Right atrium auricular region (tissue), 2 donors: Measurements from ENCODE around the gene SOX8. TPM values are rescaled to one million over a fixed set of nuclear protein-coding genes. Genes with fewer than 3 reads are reported as not detected.

Experiments used
- DNase-seq: peaks from one replicate; pipeline ENCODE4 v3.0.0-alpha.2; 2019; ENCODE audit warnings: low spot score
- H3K27ac ChIP-seq, 2 donors: fragments of 200-600 bp; sonication (generic); 1 replicate in 1 of 2; 2 replicates in 1 of 2; pipeline ENCODE4 v1.5.1; 2016 to 2019
- H3K27me3 ChIP-seq, 2 donors: fragments of 200-600 bp; sonication (generic); one replicate each; pipeline versions ENCODE4 v1.5.1 to v1.6.0; 2017 to 2019
- H3K36me3 ChIP-seq: fragments of 200-600 bp; sonication (generic); one replicate; pipeline ENCODE4 v1.5.1; 2016
- H3K4me1 ChIP-seq, 2 donors: fragments of 200-600 bp; sonication (generic); one replicate each; pipeline versions ENCODE4 v1.5.1 to v1.6.0; 2017 to 2019
- H3K4me3 ChIP-seq, 2 donors: fragments of 200-600 bp; sonication (generic); 1 replicate in 1 of 2; 2 replicates in 1 of 2; pipeline ENCODE4 v1.5.1; 2017 to 2019; ENCODE audit warnings: mild to moderate bottlenecking in 1 of 2, moderate library complexity in 1 of 2
- H3K9me3 ChIP-seq, 2 donors: fragments of 200-600 bp; sonication (generic); one replicate each; pipeline ENCODE4 v1.5.1; 2019
- CTCF ChIP-seq, 2 donors: fragments of 200-600 bp; sonication (generic); IDR thresholded peaks; one replicate each; pipeline ENCODE4 v1.5.1; 2019; ENCODE audit warnings: antibody characterized with exemption in 2 of 2
- total RNA-seq, 2 donors: library from RNA; depleted of rRNA; stranded (reverse); fragments of >200 nt; gene quantifications; one replicate each; pipeline ENCODE4 v1.1.0, GENCODE V29; 2016

SOX8 gene
- 1 to 10 TPM; 1.0 to 1.6 TPM for total RNA-seq

GRCh38 chr16:981695-982144, at the start of gene SOX8:
Gene SOX8 (plus strand): TSS chr16:981770. CDS start chr16:981923, 153 bp downstream.
- peak within 1 kb of the TSS; percentile 56 to 63 for H3K4me3 ChIP-seq
- H3K27ac ChIP-seq: peak within 1 kb of the TSS; percentile 29 to 39
- no peaks in the 10 kb centered on the region for H3K27me3 ChIP-seq
- H3K4me1 ChIP-seq: peaks cover 0 to 24% of the 10 kb centered on the region in 2 donors
- DNase-seq: no peak
- H3K36me3 ChIP-seq: no peaks in the 10 kb centered on the region
- no peak for TF ChIP-seq CTCF (IDR thresholded peaks at IDR 0.05)
- H3K9me3 ChIP-seq: no peaks in the 10 kb centered on the region

GRCh38 chr16:932831-933330, 48.7 kb upstream of the SOX8 start:
- no peaks in the 10 kb centered on the region for H3K9me3 ChIP-seq
- H3K27ac ChIP-seq: no peak overlapping the region
- DNase-seq: no peak
- no peaks in the 10 kb centered on the region for H3K27me3 ChIP-seq
- peaks cover 11% of the 10 kb centered on the region for H3K36me3 ChIP-seq
- H3K4me3 ChIP-seq: no peak overlapping the region
- no peaks in the 10 kb centered on the region for H3K4me1 ChIP-seq
- TF ChIP-seq CTCF (IDR thresholded peaks at IDR 0.05): no peak

- H3K4me1 ChIP-seq: no peaks in the 10 kb centered on the region
- H3K27ac ChIP-seq: no peak overlapping the region
- DNase-seq: no peak
- peaks cover 11% of the 10 kb centered on the region for H3K36me3 ChIP-seq
- H3K9me3 ChIP-seq: no peaks in the 10 kb centered on the region
- H3K27me3 ChIP-seq: no peaks in the 10 kb centered on the region
- no peak for TF ChIP-seq CTCF (IDR thresholded peaks at IDR 0.05)
- no peak overlapping the region for H3K4me3 ChIP-seq
These were observed 48.0 kb upstream of the SOX8 start for GRCh38 chr16:933581-933980.

GRCh38 chr16:934178-934577, 47.4 kb upstream of the SOX8 start:
- TF ChIP-seq CTCF (IDR thresholded peaks at IDR 0.05): no peak
- H3K4me3 ChIP-seq: no peak overlapping the region
- no peak for DNase-seq
- H3K27ac ChIP-seq: no peak overlapping the region
- H3K27me3 ChIP-seq: no peaks in the 10 kb centered on the region
- H3K9me3 ChIP-seq: no peaks in the 10 kb centered on the region
- no peaks in the 10 kb centered on the region for H3K4me1 ChIP-seq
- peaks cover 10% of the 10 kb centered on the region for H3K36me3 ChIP-seq

GRCh38 chr16:935684-936083, 45.9 kb upstream of the SOX8 start:
- no peaks in the 10 kb centered on the region for H3K27me3 ChIP-seq
- H3K4me1 ChIP-seq: no peaks in the 10 kb centered on the region
- peaks cover 0 to under 1% of the 10 kb centered on the region in 2 donors for H3K9me3 ChIP-seq
- TF ChIP-seq CTCF (IDR thresholded peaks at IDR 0.05): no peak
- no peak overlapping the region for H3K27ac ChIP-seq
- DNase-seq: no peak
- no peak overlapping the region for H3K4me3 ChIP-seq
- no peaks in the 10 kb centered on the region for H3K36me3 ChIP-seq

GRCh38 chr16:937311-937710, 44.3 kb upstream of the SOX8 start:
- Histone ChIP-seq H3K27me3 (no peaks in the 10 kb centered on the region), H3K9me3 (peaks cover 4 to 17% of the 10 kb centered on the region in 2 donors), H3K36me3 (peaks cover 9% of the 10 kb centered on the region), H3K4me3 (no peak overlapping the region), H3K27ac (no peak overlapping the region), H3K4me1 (no peaks in the 10 kb centered on the region)
- TF ChIP-seq CTCF (IDR thresholded peaks at IDR 0.05): no peak
- no peak for DNase-seq
